ENCODE data around the gene LIPC.

The LIPC gene

DNA sequence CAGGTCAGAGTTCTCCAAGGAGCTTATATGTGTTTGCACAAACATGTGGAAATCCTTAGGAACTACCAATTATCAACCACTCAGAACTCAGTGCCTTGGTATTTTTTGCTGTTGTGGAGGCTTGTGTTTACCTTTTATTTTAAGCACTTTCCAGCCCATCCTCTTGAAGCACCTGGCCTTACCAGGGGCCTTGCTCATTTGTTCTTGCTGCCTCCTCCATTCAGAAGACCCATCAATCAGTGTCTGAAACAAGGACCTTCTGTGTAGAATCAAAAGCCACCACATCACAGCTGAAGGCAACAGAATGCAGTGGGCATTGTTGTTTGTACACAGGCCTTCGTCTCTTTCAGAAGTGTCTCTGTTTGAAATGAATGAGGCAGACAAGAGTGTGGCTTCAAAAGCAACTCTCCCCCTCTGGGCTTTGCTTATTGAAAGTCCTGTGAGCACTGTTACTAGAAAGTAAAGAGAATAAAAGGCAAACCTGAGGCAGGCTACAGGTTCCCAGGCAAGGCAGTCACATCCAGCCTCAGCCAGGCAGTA lies 24.5 kb upstream of the LIPC start:
- DNase-seq: no peak

DNA sequence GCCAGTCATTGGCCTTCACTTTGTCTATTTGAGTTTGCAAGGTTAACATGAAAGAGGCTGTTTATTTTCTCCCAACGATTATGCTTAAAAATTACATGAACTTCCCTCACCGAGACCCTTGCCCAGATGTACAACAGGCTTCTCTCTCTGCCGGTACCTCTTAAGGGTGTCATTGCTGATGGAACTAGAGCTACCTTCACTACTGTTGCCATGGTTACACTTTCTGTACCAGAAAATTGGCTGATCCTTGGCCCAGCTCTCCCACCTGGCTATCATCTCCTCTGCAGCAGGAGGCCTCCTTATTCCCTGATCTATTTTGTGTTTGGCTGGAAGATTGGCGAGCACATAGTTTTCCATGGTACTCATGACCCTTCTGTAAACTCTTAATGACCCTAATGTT lies 24.0 kb upstream of the LIPC start:
- DNase-seq: peak; percentile 27 to 74

DNA sequence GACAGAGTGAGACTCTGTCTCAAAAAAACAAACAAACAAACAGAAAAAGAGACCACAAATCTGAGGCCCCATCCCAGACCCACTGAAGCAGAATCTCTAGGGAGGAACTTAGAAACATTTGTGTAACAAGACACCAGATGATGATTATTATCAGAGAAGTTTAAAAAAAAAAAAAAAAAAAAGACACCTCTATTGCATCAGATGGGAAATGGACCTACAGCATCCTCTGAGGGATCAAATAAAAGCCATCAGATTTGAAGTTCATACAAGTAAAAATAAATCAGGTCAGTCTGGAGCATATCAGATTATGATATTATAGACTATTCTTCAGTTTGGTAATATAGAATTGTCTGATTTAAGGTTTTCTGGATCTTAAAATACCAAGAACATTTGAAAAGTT lies 21.9 kb upstream of the LIPC start:
- DNase-seq: no peak

DNA sequence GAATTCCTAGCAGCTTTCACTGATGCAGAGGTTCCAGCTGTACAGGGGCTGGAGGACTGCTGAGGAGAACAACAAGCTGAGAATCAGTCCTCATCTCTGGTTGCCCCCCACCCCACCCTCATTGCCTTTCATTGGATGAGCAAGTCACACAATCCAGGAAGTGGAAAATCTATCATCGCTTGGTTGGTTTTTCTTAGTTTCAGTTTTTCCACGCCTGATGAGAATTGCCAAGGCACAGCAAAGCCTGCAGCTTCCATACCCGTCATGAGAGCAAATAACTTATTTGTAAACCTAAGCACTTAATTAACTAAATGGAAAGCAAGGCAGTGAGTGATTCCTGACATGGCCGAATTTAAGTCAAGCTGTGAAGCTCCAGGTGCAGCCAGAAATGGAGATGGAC lies 21.4 kb upstream of the LIPC start:
- no peak for DNase-seq

DNA sequence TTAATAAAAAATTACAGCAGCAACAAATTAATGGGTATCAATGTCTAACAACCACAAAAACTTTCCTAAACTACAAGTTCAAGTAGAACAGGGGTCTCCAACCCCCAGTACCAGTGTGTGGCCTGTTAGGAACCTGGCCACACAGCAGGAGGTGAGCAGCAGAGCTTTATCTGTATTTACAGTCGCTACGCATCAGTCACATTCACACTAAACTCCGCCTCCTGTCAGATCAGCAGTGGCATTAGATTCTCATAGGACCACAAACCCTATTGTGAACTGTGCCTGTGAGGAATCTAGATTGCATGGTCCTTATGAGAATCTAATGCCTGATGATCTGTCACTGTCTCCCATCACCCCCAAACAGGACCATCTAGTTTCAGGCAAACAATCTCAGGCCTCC lies 18.5 kb upstream of the LIPC start:
- no peak for DNase-seq

DNA sequence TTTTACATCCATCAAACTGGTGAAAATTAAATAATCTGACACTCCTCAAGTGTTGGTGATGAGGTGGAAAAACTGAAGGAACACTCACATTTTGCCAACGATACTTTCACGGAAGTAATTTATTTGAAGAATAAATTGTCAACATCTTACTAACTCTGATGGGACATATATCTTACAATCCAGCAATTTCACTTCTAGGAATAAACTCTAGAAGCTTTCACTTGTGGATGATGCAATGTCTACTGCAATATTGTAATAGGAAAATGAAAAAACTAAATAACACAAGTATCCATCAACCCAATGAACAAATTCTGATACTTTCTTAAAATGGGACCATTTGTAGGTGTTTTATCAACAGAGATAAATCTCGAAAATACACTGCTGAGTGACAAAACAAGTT lies 16.2 kb upstream of the LIPC start:
- no peak for DNase-seq

DNA sequence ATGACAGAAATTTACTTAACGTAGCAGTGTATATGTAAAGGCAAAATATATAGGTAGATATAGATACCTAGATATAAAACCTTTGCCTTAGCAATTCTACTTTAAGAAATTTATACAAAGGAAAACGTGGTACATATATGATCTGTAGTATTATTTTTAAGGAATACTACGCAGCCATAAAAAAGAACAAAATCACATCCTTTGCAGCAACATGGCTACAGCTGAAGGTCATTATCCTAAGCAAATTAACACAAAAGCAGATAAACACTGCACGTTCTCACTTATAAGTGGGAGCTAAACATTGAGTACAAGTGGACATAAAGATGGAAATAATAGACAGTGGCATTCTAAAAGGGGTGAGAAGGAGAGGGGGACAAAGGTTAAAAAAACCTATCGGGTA lies 14.8 kb upstream of the LIPC start:
- no peak for DNase-seq

DNA sequence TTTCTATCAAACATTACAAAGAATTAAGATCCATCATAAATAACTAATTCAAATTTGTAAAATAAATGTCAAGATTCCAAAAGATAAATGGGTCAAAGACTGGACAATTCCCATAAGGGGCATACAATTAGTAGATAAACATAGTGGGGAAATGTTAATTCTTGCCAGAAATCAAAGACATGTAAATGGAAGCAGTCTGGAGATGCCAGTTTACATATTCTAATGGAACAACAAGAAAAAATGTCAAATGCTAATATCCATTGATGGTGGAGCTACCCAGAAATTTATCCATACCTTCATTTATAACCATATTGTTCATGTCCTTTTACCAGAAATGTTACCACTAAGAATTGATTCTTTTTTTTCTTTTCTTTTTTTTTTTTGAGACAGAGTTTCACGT lies 13.7 kb upstream of the LIPC start:
- no peak for DNase-seq

DNA sequence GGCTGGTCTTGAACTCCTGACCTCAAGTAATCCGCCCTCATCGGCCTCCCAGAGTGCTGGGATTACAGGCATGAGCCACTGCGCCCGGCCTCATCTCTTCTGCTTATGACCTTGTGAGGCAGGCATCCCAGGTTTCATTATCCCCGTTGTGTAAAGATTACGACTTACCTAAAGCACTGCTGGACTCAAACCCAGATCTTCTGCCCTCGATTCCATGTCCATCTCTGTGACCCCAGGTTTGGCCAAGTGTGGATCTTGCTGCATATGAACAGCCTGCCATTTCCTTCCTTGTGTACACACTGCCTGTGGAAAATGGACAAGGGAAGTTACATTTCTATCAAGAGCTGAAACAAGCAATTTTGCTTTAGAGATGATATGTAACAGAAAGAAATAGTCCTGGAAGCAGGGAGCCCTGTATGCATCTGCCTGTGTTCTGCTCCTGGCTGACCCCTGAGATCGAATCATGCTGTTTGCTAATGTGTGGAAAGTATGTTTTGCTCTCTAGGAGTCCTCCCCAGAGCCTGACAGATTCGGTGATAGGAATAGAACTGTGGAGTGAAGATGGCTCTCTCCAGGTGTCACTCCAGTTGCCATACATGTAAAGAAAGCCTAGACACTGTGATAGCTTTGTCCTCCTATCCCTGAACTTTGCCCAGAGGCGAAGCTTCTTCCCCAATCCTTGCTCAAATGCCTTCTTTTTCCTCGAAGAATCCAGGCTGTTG lies 11.8 kb upstream of the LIPC start:
- no peak for DNase-seq

DNA sequence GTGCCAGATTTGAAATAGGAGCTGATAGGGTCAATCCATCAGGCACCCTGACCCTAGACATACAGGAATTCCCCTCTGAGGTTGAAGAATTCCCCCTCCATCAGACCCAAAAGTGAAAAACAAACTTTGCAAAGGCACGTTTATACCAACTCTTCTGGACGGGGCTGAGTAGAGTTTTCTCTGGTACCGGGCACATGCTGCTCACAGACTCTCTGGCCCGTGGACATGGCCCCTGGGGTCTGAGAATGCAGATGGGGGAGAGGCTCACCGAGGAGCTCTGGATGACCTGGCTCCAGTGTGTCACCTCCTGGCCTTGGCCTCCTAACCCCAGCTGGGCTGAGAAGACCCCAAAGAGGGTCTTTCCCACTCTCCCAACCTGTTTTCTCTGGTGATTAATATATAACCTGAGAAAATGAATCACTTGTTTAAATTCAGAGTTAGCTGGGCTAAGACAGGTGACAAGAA lies 11.2 kb upstream of the LIPC start:
- no peak for DNase-seq

DNA sequence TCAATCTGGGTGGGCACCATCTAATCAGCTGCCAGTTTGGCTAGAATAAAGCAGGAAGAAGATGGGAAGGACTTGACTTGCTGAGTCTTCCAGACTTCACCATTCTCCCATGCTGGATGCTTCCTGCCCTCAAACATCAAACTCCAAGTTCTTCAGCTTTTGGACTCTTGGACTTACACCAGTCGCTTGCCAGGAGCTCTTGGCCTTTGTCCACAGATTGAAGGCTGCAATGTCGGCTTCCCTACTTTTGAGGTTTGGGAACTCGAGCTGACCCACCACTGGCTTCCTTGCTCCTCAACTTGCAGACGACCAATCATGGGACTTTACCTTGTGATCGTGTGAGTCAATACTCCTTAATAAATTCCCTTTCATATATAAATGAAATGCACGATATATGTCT lies 8.6 kb upstream of the LIPC start:
- DNase-seq: no peak

DNA sequence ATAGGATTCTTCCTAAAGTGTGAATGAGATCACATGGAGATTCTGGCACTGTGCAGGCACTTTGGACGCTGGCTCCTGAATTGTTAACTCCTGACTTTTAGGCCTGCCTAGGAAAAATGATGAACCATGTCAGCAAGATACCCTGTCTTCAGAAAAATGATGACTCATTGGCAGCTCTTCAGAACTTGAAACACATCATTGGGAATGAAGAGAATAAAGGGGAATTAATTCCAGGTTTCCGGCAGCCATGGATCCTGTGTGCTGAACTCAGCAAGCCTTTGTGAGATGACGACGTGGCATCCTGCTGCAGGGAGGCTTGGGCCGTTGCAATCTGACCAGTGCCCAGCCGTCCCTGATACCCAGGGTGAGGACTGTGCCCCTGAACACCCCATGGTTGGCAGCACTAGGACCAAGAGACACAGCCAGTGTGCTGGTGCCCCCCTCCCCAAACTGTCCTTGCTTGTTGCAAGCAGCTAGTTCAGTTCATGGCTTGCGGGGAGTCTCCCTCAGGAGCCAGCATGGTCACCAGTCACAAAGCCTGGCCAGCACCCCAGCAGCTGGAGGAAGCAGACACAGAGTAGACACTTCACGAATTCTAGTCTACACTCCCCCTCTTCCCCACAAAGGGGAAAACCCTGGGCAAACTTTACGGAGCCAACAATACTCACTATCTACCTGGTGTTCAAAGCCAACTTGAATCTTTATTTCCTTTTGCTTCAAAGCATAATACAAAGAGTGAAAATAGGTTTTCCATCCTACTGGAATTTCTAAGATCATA lies 7.8 kb upstream of the LIPC start:
- DNase-seq: no peak

DNA sequence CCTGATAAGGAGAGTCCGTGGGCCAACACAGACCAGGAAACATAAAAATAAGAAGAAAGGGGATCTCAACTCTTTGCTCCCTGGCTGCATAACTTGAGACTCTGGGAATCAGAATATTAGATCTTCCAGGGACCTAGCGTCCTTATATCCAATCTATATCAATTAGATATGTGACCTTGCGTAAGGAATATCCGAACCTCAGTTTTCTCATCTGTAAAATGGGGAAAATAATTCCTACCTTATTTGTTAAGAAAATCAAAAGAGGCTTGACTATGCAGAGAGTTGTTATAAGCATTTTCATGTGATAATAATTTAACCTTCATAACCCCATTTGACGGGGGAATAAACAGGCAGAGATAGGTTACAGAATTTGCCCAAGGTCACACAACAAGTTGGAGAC lies 7.1 kb upstream of the LIPC start:
- no peak for DNase-seq

DNA sequence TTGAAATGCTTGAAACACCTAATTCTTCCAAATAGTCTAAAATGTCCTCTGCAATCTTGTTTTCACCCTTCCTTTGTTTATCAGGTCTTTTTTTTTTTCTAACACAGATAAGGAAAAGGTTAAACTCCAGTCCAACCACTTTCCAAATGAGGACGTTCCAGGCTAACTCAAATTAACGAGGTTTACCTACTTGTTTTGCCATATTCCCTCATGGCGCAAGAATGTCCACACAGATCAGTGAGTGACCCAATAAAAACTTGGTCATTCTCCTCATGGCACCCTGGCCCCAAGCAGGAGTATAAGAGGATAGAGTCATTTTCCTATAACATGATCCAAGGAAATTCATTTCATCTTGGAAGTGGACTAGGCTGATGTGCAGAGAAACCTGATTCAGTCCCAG lies 6.6 kb upstream of the LIPC start:
- peak in 1 of 2 experiments; percentile 14 for DNase-seq

DNA sequence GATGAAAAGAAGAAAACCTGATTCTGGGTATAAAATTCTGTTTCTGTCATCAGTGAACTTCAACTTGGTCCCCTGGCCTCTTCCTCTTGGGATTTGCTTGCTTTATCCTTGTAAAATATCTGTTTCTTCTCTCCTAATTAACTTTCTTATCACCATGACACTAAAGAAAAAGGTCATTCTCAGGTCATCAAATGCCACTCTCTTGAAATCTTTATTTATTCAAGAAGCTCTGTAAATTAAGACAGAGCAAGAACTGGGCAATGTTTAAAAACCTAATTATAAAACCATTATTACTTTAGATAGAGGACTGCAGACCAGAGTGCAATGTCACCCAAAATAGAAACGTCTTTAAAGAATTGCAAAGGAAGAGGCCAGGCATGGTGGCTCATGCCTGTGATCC lies 6.0 kb upstream of the LIPC start:
- DNase-seq: no peak

DNA sequence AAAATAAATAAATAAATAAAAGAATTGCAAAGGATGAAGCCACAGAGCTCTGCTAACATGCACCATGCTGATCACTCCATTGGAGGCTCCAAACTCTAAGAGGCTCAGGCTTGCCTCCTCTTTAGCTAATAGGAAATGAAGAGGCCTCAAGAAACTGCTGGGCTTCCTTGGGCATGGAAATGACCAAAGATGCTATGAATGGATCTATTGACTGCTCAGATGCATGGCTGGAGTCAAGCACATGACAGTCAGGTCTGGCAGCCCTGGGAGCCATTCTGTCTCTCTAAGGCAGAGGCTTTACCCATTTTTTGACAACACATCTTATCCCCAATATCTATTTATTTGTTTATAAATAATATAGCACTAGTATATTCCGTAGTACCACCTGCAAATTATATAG lies 5.3 kb upstream of the LIPC start:
- DNase-seq: no peak

DNA sequence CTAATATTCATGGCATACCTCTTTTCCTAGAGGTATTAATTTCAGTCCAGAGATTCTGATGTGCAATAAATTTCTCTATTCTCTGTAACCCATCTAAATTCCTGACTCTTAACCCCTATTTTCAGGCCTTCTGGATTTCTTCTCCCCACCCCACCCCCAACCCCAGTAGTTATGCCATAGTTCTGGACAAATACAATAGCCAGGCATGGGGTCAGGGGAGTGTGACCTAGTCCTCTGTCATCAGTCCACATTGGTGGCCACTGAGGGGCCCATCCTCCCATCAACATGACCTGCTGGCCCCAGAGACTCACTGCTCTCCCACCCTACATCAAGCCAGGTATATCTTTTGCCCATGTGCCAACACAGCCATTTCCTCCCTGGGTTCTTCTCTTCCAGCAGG lies 3.8 kb upstream of the LIPC start:
- DNase-seq: no peak

DNA sequence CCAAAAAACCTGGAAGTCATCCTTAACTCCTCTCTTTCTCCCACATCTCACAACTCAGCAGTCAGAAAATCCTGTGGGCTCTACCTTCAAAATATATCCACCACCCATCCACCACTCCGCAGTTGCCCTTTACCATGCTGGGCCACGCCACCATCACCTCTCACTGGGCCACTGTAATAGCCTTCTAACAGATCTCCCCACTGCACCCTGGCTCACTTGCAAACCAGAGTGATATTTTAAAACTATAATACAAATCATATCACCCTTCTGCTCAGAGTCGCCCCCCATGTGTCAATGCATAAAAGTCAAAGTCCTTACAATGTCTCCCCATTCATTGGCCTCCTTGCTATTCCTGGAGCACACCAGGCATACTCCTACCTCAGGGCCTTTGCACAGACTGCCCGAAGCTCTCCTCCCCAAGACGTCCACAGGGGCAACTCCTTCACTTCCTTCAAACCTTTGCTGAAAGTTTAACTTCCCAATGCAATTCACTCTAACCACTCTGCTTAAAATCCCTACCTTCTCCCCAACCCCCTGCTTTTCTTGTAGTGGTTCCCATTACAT lies 1.5 kb upstream of the LIPC start:
- DNase-seq: no peak

DNA sequence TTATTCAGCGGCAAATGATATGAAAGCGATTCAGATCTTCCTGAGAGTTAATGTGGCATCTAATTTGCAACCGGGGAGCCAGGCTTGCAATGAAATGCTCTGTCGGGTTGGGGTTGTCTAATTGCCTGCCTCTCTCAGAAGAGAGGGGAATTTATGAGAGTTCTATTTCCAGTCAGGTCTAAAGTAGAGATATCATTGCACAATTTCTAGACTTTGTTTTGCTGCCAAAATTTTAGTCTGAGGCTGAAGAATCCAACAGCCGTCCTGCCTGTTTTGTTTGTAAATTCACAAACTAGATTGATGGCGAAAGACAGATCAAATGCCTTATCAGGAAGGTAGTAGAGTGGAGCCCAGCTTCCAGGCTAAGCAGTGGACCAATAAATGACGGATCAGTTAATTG lies 610 bp downstream of the LIPC start:
- DNase-seq: no peak

DNA sequence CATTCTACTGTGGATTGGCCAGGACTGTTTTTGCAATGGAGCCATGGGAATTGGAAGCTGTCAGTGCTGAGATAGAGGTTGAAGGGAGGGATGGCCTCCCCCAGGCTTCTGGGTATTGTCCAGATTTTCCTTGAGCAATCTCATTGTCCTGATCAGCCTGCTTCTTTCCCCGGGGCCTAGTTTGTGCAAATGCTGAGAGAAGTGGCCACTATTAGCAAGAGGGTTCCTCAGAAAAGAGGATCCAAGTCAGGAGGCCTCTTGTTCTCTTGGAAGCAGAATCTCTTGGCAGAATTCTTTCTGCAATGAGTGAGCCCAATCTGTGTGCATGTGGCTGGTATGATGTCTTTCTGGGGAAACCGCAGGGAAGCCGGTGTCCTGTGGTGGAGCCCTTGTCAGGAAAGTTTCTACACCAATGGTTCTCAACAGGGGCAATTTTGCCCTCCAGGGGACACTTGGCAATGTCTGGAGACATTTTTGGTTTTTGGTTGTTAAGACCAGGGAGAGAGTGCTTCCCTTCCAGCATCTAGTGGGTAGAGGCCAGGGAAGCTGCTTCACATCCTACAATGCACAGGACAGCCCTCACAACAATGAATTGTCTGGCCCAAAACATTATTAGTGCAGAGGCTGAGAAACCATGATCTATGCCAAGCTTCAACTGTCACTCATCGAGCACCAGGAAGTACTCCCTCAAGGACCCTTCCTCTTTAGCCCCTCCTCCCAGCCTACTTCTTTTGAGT lies 2.0 kb downstream of the LIPC start:
- DNase-seq: no peak

DNA sequence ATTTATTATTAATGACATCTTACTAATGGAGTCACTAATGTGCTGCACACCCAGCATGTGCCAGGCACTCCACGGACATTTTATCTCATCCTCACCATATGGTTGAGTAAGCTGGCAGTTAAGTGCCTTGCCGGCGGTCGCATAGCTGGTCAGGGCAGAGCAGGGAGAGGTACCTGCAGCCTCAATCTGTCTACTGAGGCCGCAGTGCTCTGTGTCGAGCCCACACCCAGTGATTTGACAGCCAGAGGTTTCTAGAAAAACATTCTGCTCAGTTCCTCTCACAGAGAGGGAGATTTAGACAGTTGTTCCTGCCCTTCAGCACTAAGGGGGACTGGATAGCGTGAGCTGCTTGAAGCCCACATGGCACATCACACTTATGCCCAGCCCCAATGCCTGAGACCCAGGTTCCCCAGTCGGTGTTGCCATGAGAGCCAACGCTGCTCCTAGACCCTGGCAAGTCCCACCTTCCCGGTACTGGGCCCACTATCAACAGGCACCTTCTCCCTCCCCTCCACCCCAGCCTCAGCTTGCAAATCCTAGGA lies 2.6 kb downstream of the LIPC start:
- DNase-seq: peak; percentile 99 to 100

DNA sequence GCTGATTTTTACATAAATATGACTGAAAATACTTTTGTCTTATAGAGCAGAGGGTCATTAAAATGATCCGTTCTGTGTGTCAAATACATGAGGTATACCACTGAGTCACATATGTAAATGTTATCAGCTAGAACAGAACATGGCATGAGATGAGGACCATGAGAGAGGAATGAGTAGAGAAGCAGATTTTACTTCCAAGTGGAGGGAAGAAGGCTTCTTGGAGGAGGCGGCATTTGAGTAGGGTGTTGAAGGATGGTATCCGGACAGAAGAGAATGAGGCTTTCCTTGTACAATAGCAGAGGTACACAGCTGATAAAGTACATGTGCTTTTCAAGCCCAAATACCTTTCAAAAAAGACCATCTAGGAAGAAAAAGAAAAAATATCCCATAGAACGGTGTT lies 4.8 kb downstream of the LIPC start:
- DNase-seq: no peak

DNA sequence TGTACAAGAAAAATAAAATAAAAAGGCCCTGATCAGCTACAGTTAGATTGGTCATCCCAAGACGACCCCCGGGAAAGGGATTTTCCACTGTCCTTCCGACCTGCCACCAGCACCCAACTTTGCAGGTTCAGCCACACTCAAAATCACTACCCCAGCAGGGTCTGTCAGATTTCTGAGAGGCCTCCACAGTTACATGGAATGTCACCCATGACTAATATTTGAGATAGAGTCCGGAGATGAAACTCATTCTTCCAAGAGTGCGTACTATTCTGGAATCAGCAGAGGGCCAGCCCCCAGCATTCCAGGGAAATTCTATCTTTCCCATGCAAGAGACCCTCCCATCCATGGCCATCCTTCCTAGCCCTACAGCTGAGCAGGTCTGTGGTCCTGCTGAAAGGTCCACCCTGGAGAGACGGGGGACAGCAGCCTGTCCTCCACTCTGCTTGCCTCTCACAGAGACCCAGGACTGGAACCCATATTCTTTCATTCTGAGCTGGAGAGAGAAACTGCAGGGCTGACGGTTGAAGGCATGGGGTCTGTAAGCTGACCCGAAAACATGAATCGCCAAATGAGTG lies 5.8 kb downstream of the LIPC start:
- no peak for DNase-seq

Measured in NCI-H524 (cell line).